ENCODE measurements around the gene ROCK2.

Gene ROCK2

DNA sequence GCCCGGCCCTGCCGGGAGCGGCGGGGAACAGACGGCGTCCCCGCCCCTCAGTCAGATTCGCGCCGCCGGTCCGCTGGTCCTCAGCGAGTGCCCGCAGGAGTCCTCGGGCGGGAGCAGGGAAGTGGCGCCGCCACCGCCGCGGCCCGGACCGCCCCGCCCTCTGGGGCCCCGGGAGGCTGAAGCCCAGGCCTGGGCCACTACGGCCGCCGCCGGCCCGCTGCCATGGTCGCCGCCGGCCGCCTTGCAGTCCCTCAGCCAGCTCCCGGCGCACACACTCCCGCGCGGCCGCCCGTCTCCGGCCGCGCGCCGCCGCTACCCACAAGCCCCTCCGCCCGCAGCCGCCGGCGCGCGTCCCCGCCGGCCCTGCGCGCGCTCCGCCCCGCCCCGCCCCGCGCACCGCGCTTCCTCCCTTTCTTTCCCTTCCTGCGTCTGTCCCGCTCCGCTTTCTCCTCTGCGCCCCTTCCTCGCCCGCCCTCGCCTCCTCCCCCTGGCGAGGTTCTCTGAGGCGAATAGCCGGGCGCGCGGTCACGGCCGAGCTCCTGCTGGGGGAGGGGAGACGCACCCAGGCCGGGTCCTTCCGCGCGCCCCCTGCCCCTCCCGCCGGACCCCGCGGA lies at the start of gene ROCK2:
Gene ROCK2 (minus strand): TSS at position 295 of the 614 bp plus-strand sequence. CDS start 500 bp downstream, outside the sequence.
- Histone ChIP-seq H3K4me1 (ENCODE audit: insufficient read depth, low read length) (peaks cover 31% of the 10 kb centered on the region), H3K4me3 (ENCODE audit: low read length) (peak within 1 kb of the TSS; percentile 74), H3K9me3 (ENCODE audit: low read length) (no peaks in the 10 kb centered on the region), H3K27me3 (ENCODE audit: insufficient read depth, low read length) (no peaks in the 10 kb centered on the region), H2AFZ (ENCODE audit: low read depth, low read length) (peak within 1 kb of the TSS; percentile 86), H3K36me3 (ENCODE audit: insufficient read depth, low read length) (no peaks in the 10 kb centered on the region)

- H3K36me3 ChIP-seq (ENCODE audit: insufficient read depth, low read length), result no peaks in the 10 kb centered on the region
- peaks cover 18% of the 10 kb centered on the region for H3K4me1 ChIP-seq (ENCODE audit: insufficient read depth, low read length)
- H3K4me3 ChIP-seq (ENCODE audit: low read length), result no peak overlapping the region
- no peaks in the 10 kb centered on the region for H3K9me3 ChIP-seq (ENCODE audit: low read length)
- no peak overlapping the region for H2AFZ ChIP-seq (ENCODE audit: low read depth, low read length)
- no peaks in the 10 kb centered on the region for H3K27me3 ChIP-seq (ENCODE audit: insufficient read depth, low read length)
Observed at GRCh38 chr2:11393711-11394236, 49.3 kb upstream of the ROCK2 start.

DNA sequence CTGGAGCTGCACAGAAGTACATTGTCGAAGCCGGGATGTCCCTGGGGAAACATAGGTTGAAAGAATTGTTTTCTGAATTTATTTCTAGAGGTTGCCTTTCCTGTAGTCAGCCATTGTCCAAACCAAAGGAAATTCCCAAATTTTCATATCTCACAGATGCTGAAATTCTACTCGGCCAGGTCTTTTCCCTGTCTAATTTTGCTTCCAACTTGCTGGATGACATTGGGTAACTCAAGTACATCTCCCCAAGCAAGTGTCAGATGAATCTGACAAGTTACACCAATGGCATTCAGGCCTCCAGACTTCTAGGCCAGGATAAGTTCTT lies 47.5 kb upstream of the ROCK2 start:
- Histone ChIP-seq H3K4me3 (ENCODE audit: low read length) (no peak overlapping the region), H3K9me3 (ENCODE audit: low read length) (no peaks in the 10 kb centered on the region), H3K4me1 (ENCODE audit: insufficient read depth, low read length) (peaks cover 25% of the 10 kb centered on the region), H3K36me3 (ENCODE audit: insufficient read depth, low read length) (no peaks in the 10 kb centered on the region), H3K27me3 (ENCODE audit: insufficient read depth, low read length) (no peaks in the 10 kb centered on the region), H2AFZ (ENCODE audit: low read depth, low read length) (no peak overlapping the region)

GRCh38 chr2:11390399-11390658 lies 45.9 kb upstream of the ROCK2 start:
- H3K9me3 ChIP-seq (ENCODE audit: low read length), result no peaks in the 10 kb centered on the region

DNA sequence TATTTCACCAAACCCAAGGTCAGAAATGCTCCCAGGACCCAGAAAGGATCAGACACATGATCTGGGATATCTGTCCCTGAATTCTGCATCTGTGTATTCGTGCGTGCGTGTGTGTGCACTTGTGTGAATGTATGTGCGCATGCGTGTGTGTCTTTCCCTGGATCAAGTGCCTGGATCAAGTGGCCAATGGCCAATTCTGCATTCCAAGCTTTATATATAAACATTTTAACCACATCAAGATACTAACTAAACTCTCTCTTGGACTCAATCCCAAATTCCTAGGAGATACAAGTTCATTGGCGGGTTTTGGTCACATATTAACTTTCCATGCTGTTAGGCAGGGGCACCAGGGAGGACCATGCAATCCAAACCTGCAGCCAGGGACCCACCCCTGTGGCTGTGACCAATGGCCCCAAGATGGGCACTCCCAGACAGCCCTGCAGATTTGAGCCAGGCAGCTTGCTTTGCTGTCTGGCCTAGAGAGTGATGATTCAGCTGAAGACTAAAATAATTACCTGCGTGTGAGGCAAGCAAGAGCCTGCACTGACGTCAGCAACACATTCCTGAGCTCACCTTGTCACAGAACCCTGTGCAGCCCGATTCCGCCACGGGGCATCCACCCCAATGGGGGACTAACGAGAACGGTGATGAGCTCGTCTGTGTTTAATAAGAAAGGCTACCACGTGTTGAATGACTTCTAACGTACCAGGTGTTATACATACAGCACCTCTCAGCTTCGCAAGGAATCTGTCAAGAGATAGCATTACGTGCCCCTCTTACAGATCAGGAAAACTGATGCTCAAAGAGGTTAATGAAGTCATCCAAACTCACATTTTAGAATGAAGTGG lies 45.3 kb upstream of the ROCK2 start:
- Histone ChIP-seq H3K4me3 (ENCODE audit: low read length) (no peak overlapping the region), H3K4me1 (ENCODE audit: insufficient read depth, low read length) (peaks cover 25% of the 10 kb centered on the region), H3K9me3 (ENCODE audit: low read length) (no peaks in the 10 kb centered on the region), H3K36me3 (ENCODE audit: insufficient read depth, low read length) (no peaks in the 10 kb centered on the region), H2AFZ (ENCODE audit: low read depth, low read length) (no peak overlapping the region), H3K27me3 (ENCODE audit: insufficient read depth, low read length) (no peaks in the 10 kb centered on the region)

More at GRCh38 chr2:11390399-11390658, 45.9 kb upstream of the ROCK2 start:
- no peaks in the 10 kb centered on the region for H3K27me3 ChIP-seq (ENCODE audit: insufficient read depth, low read length)
- H3K36me3 ChIP-seq (ENCODE audit: insufficient read depth, low read length), result no peaks in the 10 kb centered on the region
- no peak overlapping the region for H2AFZ ChIP-seq (ENCODE audit: low read depth, low read length)
- H3K4me1 ChIP-seq (ENCODE audit: insufficient read depth, low read length), result peaks cover 25% of the 10 kb centered on the region
- no peak overlapping the region for H3K4me3 ChIP-seq (ENCODE audit: low read length)

DNA sequence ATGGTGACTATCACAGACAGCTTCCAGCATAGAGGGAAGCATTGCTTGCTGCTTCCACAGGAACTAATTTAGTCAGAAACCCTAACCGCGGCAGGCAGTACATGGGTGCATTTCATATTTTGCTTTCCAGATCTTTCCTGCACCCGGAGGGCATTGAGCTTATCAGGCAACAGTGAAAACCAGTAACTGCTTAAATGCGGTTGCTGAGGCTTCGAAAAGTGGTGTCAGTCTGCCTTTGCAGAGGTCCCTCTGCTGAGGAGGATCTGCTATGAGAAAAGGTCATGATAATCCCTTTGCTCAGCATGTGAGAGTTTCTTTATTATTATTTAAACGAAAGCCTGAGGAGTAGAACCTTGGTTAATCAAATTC lies 44.6 kb upstream of the ROCK2 start:
- H3K36me3 ChIP-seq (ENCODE audit: insufficient read depth, low read length), result no peaks in the 10 kb centered on the region
- no peaks in the 10 kb centered on the region for H3K27me3 ChIP-seq (ENCODE audit: insufficient read depth, low read length)
- no peaks in the 10 kb centered on the region for H3K9me3 ChIP-seq (ENCODE audit: low read length)
- H3K4me1 ChIP-seq (ENCODE audit: insufficient read depth, low read length), result peaks cover 25% of the 10 kb centered on the region
- H3K4me3 ChIP-seq (ENCODE audit: low read length), result no peak overlapping the region
- H2AFZ ChIP-seq (ENCODE audit: low read depth, low read length), result no peak overlapping the region

DNA sequence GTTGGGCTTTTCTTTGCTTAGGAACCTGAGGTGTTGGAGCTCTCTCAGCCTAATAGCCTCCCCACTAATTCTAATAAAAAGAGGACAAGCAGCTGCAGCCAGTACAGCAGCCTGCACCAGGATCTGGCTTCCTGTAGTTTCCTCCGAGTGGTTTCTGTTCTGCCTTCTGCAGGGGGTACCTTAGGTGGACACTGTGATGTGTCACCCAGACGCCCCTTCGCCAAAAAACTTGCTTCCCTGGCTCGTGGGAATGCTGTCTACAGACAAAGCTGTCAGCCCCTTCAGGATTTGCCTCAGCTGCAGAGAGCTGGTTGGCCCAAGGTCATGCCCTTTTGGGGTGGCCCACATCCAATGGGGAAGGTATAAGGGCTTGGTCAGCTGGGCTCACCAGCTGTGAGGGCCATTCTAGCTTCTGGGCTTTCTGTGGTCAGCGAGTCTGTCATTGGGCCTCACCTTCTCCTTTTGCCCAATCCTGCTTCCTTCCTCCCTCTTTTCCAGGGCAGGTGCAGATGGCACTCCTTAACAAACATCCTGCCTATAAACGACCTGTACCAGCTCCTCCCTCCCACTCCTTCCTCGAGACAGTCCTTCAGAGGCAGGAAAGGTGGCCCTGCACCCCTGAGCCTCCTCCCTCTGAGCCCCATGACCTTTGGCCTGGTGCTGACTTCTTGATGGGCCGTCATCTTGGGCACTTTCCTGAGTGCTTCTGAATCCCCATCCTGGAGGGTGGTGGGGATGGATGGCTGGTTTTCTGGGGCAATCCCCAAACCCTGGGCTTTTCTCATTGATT lies 44.0 kb upstream of the ROCK2 start:
- Histone ChIP-seq H3K9me3 (ENCODE audit: low read length) (no peaks in the 10 kb centered on the region), H3K4me1 (ENCODE audit: insufficient read depth, low read length) (peaks cover 25% of the 10 kb centered on the region), H3K4me3 (ENCODE audit: low read length) (no peak overlapping the region), H3K36me3 (ENCODE audit: insufficient read depth, low read length) (no peaks in the 10 kb centered on the region), H3K27me3 (ENCODE audit: insufficient read depth, low read length) (no peaks in the 10 kb centered on the region), H2AFZ (ENCODE audit: low read depth, low read length) (no peak overlapping the region)

GRCh38 chr2:11387843-11388242 lies 43.4 kb upstream of the ROCK2 start:
- Histone ChIP-seq H3K9me3 (ENCODE audit: low read length) (no peaks in the 10 kb centered on the region), H2AFZ (ENCODE audit: low read depth, low read length) (no peak overlapping the region), H3K4me3 (ENCODE audit: low read length) (no peak overlapping the region), H3K36me3 (ENCODE audit: insufficient read depth, low read length) (no peaks in the 10 kb centered on the region), H3K4me1 (ENCODE audit: insufficient read depth, low read length) (peaks cover 25% of the 10 kb centered on the region), H3K27me3 (ENCODE audit: insufficient read depth, low read length) (no peaks in the 10 kb centered on the region)

GRCh38 chr2:11387100-11387390 lies 42.6 kb upstream of the ROCK2 start:
- no peaks in the 10 kb centered on the region for H3K27me3 ChIP-seq (ENCODE audit: insufficient read depth, low read length)
- no peaks in the 10 kb centered on the region for H3K36me3 ChIP-seq (ENCODE audit: insufficient read depth, low read length)
- H3K4me1 ChIP-seq (ENCODE audit: insufficient read depth, low read length), result peaks cover 24% of the 10 kb centered on the region
- H3K4me3 ChIP-seq (ENCODE audit: low read length), result no peak overlapping the region
- no peaks in the 10 kb centered on the region for H3K9me3 ChIP-seq (ENCODE audit: low read length)
- H2AFZ ChIP-seq (ENCODE audit: low read depth, low read length), result no peak overlapping the region

DNA sequence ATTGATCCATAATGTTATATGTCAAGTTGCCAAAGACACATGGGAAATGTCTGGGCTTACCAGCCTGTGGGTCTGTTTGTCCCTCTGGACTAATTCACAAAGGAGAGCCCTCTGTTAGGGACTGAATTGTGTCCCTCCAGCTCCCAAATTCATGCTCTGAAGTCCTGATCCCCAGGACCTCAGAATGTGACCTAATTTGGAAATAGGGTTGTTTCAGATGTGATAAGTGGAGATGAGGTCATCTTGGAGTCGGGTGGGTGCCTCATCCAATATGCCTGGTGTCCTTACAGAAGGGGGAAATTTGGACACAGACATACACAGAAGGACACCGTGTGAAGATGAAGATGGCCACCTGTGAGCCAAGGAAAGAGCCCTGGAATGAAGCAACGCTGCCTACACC lies 41.4 kb upstream of the ROCK2 start:
- no peak overlapping the region for H3K4me3 ChIP-seq (ENCODE audit: low read length)
- H3K4me1 ChIP-seq (ENCODE audit: insufficient read depth, low read length), result peaks cover 14% of the 10 kb centered on the region
- H3K27me3 ChIP-seq (ENCODE audit: insufficient read depth, low read length), result no peaks in the 10 kb centered on the region
- H3K36me3 ChIP-seq (ENCODE audit: insufficient read depth, low read length), result no peaks in the 10 kb centered on the region
- H3K9me3 ChIP-seq (ENCODE audit: low read length), result no peaks in the 10 kb centered on the region
- H2AFZ ChIP-seq (ENCODE audit: low read depth, low read length), result no peak overlapping the region

DNA sequence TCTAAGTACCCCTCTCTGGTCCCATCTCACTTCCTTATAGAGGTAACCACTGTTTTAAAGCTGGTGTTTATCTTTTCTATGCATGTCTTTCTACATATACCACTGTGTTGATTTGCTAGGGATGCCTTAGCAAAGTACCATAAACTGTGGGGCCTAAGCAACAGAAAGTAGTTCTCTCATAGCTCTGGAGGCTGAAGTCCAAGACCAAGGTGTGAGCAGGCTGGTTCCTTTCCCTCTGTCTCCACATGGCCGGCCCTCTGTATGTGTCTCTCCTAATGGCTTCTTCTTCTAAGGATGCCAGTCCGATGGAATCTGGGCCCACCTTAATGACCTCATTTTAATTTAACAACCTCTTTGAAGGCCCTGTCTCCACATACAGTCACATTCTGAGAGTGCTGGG lies 40.8 kb upstream of the ROCK2 start:
- Histone ChIP-seq H3K27me3 (ENCODE audit: insufficient read depth, low read length) (no peaks in the 10 kb centered on the region), H3K9me3 (ENCODE audit: low read length) (no peaks in the 10 kb centered on the region), H2AFZ (ENCODE audit: low read depth, low read length) (no peak overlapping the region), H3K4me3 (ENCODE audit: low read length) (no peak overlapping the region), H3K36me3 (ENCODE audit: insufficient read depth, low read length) (no peaks in the 10 kb centered on the region), H3K4me1 (ENCODE audit: insufficient read depth, low read length) (peaks cover 14% of the 10 kb centered on the region)

GRCh38 chr2:11379558-11379957 lies 35.1 kb upstream of the ROCK2 start:
- Histone ChIP-seq H3K4me1 (ENCODE audit: insufficient read depth, low read length) (peaks cover 21% of the 10 kb centered on the region), H2AFZ (ENCODE audit: low read depth, low read length) (no peak overlapping the region), H3K27me3 (ENCODE audit: insufficient read depth, low read length) (no peaks in the 10 kb centered on the region), H3K36me3 (ENCODE audit: insufficient read depth, low read length) (no peaks in the 10 kb centered on the region), H3K9me3 (ENCODE audit: low read length) (no peaks in the 10 kb centered on the region), H3K4me3 (ENCODE audit: low read length) (no peak overlapping the region)

DNA sequence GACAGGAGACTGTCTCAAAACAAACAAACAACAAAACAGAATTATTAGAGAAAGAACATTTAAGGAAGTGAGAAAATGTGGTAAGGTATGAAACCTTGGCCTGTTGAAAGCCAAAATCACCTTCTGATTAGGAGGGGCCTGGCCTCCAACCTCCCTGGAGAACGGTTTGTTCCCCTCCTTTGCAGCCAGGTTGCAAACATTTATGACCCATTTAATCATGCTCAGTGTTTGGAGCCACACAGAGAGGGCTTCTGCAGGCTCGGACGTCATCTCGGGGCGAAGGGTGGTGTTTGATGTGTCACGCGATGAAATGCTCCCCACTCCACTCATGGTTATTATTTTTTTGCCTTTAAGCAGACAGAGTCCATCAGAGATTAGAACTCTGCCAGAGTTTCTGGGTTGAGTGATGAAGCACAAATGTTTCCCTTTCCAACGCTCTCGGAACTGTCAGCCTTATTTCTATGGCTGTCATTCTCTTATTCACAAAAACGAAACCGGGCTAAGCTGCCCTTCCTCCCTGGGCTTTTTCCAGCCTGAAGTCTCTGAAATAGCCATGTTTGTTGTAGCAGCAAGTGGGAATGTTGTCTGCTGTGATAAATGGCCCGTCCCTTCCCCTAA lies 33.6 kb upstream of the ROCK2 start:
- Histone ChIP-seq H3K36me3 (ENCODE audit: insufficient read depth, low read length) (no peaks in the 10 kb centered on the region), H3K4me1 (ENCODE audit: insufficient read depth, low read length) (peaks cover 31% of the 10 kb centered on the region), H2AFZ (ENCODE audit: low read depth, low read length) (no peak overlapping the region), H3K27me3 (ENCODE audit: insufficient read depth, low read length) (no peaks in the 10 kb centered on the region), H3K4me3 (ENCODE audit: low read length) (no peak overlapping the region), H3K9me3 (ENCODE audit: low read length) (no peaks in the 10 kb centered on the region)
